Stimulated activated CD8-positive, alpha-beta memory T cell treated with anti-CD3 and anti-CD28 coated beads, Interleukin-15, amount 100 ng/mL, for 24 hours (primary cell): Measurements from ENCODE around the gene TMEM163.
"Not testable (repeated sequence)": the region's sequence is repeated elsewhere in the genome, so short reads cannot be mapped to it uniquely, and the experiment has no call there.

ENCODE experiments used
- DNase-seq: peaks from one replicate; pipeline ENCODE4 v3.0.0-alpha.2; 2020; ENCODE audit warnings: low read depth

The TMEM163 gene

GRCh38 chr2:134489732-134490384 lies 228.9 kb downstream of the TMEM163 start:
- no peak for DNase-seq

- no peak for DNase-seq
Measured at GRCh38 chr2:134482766-134483340, 235.9 kb downstream of the TMEM163 start.

DNA sequence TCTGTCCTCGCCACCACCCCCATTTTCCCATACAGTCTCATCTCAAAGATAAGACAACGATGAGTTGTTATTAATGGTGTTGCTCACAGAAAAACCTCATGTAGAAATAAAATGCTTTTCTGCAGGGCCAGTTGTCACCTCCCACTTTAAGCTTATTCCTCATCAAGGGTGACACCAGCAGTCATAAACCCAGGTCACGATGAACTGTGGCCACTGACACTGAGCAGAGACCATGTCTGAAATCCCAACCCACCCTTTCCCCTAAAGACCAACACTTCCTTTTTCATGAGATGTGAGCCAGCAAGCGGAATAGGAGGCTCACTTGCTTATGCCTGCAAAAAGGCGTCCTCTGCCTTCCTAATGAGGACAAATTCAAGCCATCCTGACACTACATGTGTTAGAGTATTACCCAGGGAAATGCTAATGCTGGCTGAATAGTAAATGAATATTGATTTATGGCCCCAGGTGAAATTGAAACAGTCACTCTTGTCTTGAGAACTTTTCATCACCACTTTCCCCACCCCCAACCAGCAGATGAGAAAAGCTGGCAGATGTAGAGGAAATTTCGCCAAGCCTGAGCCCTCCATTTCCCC lies 236.6 kb downstream of the TMEM163 start:
- no peak for DNase-seq

DNA sequence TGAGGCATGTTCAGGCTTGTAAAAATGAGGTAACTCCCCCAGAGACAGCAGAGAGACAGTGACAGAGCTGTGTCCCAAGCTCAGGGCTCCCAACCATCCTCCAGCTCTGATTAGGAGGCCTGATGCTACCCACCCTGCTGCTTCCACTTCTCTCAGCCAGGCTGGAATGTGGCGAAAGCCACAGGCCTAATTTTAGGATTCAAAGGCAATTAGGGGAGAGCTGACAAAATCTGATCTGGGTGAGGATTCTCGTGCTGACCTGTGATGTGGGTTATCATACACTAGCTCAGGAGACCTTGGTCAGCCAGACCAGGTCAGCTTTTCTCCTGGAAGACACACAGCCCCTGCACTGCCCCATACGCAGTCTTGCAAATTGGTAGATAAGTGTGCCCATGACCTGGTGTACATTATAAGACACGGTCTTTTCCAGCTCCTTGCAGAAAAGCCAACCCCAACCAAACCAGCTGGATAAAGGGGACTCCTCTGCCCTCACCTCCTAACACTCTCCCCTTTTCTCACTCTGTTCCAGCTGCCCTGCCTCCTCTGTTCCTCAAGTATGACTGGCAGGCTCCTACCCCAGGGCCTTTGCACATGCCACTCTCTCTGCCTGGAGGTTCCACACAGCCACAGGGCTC lies 239.0 kb downstream of the TMEM163 start:
- no peak for DNase-seq

DNA sequence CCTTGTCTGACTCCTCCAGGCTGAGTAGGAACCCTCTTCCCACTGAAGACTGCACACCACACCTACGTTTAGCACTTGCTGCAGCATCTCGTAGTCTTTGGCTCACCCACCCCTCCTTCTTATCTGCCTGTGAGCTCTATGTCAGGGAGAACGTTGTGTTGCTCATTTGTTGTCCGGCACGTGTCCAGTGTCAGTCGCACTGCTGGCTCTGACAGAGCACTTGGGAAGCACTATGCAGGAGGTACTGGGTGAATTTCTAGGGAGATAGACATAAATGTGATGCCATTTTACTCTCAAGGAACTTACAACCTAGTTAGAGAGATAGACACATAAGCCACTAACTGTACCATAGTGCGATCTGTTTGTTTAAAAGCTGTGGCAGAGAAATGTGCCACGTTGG lies 241.8 kb downstream of the TMEM163 start:
- DNase-seq = not testable (repeated sequence)

DNA sequence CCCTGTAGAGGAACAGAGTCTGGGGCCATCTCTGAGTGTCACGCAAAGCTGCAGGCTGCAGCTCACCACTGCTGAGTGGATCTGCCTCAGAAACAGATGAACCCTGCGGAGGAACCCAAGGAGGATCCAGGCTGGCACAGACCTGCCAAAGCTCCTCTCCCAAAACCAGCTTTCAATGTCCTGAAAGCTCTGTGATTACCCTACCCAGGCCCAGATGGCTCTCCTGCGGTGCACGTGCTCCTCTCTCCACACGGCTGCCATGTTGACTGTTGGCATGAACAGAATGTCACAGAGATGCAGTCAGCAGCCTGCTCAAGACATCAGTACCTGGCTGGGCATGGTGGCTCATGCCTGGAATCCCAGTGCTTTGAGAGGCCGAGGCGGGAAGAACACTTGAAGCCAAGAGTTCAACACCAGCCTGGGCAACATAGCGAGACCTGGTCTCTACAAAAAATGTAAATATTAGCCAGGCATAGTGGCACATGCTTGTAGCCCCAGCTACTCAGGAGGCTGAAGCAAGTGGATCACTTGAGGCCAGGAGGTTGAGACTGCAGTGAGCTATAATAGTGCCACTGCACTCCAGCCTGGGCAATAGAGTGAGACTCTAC lies 248.1 kb downstream of the TMEM163 start:
- no peak for DNase-seq

DNA sequence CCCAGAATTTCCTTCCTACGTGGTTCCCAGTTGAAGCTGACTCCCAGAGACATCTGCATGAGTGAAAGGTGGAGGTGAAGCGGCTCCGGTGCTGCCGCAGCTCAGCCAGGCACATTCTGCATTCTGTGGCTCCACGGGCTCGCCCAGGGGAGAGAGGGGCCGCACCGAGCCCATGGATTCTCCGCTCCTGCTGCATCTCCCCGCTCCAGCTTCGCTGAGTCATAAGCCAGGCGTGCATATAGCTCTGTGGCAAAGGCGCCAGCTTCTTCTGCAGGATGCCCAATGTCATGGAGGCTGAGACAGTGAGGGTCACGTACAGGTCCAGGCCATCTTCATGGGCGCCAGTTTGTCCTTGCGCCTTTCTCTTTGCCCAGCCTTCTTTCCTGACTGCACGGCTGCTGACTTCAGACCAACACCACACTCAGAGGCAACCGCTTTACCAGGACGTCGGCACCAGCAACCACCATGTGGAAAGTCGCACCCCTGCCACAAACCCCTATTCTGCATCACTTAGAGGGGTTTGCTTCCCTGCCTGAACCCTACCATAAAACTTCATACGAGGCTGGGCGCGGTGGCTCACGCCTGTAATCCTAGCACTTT lies 249.2 kb downstream of the TMEM163 start:
- no peak for DNase-seq

DNA sequence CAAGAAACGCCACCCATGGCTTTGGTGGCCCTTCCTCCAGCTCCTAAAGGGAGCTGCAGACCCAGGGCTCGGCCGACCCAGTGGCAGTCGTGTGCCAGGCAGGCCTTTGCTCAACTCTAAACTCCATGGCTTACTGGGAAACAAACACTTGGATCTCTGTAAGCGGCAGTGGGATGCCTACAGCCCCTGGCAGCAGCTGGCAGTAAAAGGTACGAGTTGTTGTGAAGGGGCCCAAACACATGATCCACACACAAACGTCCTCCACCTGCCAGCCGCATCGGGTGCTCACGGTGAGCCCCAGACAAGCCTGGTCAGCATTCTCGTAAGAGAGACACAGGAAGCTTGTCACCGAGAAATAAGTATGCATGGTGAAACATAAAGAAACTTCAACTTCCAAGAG lies 250.0 kb downstream of the TMEM163 start:
- DNase-seq = no peak

GRCh38 chr2:134468164-134468563 lies 250.6 kb downstream of the TMEM163 start:
- DNase-seq = no peak

- DNase-seq = no peak
Measured at GRCh38 chr2:134466141-134466540, 252.7 kb downstream of the TMEM163 start.

GRCh38 chr2:134465228-134466105 lies 253.3 kb downstream of the TMEM163 start:
- no peak for DNase-seq

- DNase-seq = no peak
Measured at GRCh38 chr2:134463699-134464022, 255.1 kb downstream of the TMEM163 start.

DNA sequence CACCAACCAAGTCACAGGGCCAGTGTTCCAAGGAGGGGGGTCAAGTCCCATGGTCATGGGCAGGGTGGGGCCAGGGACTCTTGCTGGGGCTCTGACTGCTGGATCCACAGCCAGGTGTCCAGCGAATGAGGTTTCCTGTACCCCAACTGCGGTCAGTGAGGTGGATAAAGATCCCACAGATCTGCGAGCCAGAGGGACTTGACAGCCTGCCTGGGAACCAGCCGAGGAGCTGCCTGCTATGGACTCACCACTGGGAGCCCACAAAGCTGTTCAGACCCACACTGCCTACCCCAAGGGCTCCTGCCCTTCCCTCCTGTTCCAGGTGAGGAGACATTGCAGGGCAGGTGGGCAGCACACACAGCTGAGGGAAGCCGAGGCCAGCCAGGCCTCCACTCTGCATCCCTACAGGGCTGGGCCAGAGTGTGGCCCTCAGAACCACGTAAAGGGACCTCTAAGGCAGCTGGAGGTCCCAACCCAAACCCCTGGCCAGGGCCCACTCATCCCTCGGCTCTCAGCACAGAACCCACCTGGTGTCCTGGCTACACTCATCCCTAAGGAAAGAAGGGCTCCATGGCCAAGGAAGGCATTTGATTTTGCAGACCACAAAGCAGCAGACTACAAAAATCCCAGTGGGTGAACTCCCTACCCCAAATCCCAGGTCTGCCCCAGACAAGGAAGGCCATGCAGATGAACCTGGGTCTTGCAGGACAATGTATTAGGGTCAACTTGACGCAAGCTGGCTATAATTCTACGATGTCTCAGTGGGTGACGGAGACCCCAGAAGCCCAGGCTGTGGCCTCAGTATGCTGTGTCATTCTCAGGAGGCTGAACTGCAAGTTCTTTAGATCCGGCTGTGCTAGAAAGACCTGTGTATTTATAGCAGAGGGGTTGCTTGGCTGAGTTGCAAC lies 255.8 kb downstream of the TMEM163 start:
- no peak for DNase-seq

DNA sequence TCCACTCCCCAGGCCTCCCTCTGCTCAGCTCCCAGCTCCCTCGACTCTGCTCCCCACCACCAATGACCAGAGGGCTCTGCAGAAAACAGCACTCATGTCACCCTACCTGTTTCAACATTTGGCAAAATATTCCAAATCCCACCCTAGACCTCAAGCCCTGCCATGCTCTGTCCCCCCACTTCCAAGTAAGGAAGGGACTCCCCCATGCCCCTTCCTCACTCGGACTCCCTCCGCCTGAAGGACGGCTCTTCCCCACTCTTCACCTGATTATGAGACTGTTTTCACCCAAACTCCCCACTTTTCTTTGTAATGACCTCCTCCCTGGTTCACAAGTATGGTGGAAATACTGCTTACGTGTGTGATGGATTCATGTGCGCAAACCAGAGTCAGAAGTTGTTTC lies 256.5 kb downstream of the TMEM163 start:
- DNase-seq = no peak

GRCh38 chr2:134461511-134461910 lies 257.3 kb downstream of the TMEM163 start:
- DNase-seq = no peak

DNA sequence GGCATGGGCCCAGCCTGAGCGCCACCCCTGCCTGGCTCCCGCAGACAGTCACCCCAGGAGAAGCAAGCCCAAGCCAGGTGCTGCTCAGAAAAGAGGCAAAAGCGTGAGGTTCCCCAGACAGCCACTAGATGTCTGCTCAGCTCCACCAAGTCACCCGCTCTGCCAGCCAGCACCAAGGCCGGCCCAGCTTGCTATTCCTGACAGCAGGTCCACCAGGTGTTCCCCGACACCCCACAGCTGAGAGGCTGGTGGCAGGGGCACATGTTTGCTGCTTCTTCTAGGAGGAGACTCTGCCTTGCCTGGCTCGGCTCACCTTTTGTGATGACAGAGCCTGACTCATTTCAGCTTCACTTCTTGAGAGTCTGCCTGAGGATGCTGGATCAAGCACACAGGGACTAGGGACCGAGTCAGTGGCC lies 258.2 kb downstream of the TMEM163 start:
- no peak for DNase-seq

- DNase-seq = no peak
Measured at GRCh38 chr2:134459706-134460406, 258.9 kb downstream of the TMEM163 start.

GRCh38 chr2:134458950-134459349 lies 259.9 kb downstream of the TMEM163 start:
- DNase-seq = no peak

GRCh38 chr2:134458473-134458853 lies 260.3 kb downstream of the TMEM163 start:
- no peak for DNase-seq
